ENCODE measurements around the gene SNAP25. TPM values are rescaled to one million over a fixed set of nuclear protein-coding genes. Genes with fewer than 3 reads are reported as not detected.

SNAP25 gene
- total RNA-seq, 1 donor from 2014 or later, result not detected

GRCh38 chr20:10288954-10289646, 70.5 kb downstream of the SNAP25 start:
- ATAC-seq (no peak), DNase-seq (ENCODE audit: missing footprints) (no peak)
- intact Hi-C loops (cut with DNase I), result no loop called here

- ATAC-seq (no peak), DNase-seq (ENCODE audit: missing footprints) (no peak)
- intact Hi-C loops (cut with DNase I), result no loop called here
Observed at GRCh38 chr20:10291568-10292248, 73.1 kb downstream of the SNAP25 start.

- DNase-seq (ENCODE audit: missing footprints), result no peak
- intact Hi-C loops (cut with DNase I), result no loop called here
- no peak for ATAC-seq
Observed at GRCh38 chr20:10297223-10297622, 78.6 kb downstream of the SNAP25 start.

- DNase-seq (ENCODE audit: missing footprints), result no peak
- ATAC-seq, result no peak
- intact Hi-C loops (cut with DNase I), result no loop called here
Observed at GRCh38 chr20:10297684-10298240, 79.1 kb downstream of the SNAP25 start.

- no peak for DNase-seq (ENCODE audit: missing footprints)
- intact Hi-C loops (cut with DNase I), result no loop called here
- ATAC-seq, result no peak
Observed at GRCh38 chr20:10300582-10301446, 82.2 kb downstream of the SNAP25 start.

- ATAC-seq (no peak), DNase-seq (ENCODE audit: missing footprints) (no peak)
- intact Hi-C loops (cut with DNase I), result no loop called here
Observed at GRCh38 chr20:10303852-10304251, 85.2 kb downstream of the SNAP25 start.

- DNase-seq (ENCODE audit: missing footprints) (no peak), ATAC-seq (no peak)
- intact Hi-C loops (cut with DNase I), result no loop called here
Observed at GRCh38 chr20:10304471-10305046, 85.9 kb downstream of the SNAP25 start.

- ATAC-seq, result no peak
- no peak for DNase-seq (ENCODE audit: missing footprints)
- intact Hi-C loops (cut with DNase I), result no loop called here
Observed at GRCh38 chr20:10306440-10307358, 88.1 kb downstream of the SNAP25 start.

GRCh38 chr20:10307359-10307735, 88.7 kb downstream of the SNAP25 start:
- no peak for ATAC-seq
- intact Hi-C loops (cut with DNase I), result no loop called here
- no peak for DNase-seq (ENCODE audit: missing footprints)

- ATAC-seq (no peak), DNase-seq (ENCODE audit: missing footprints) (no peak)
- intact Hi-C loops (cut with DNase I), result no loop called here
Observed at GRCh38 chr20:10308652-10309051, 90.0 kb downstream of the SNAP25 start.

GRCh38 chr20:10309326-10309725, 90.7 kb downstream of the SNAP25 start:
- intact Hi-C loops (cut with DNase I), result no loop called here
- ATAC-seq (no peak), DNase-seq (ENCODE audit: missing footprints) (no peak)

GRCh38 chr20:10312111-10312510, 93.5 kb downstream of the SNAP25 start:
- no peak for ATAC-seq
- DNase-seq (ENCODE audit: missing footprints), result no peak
- intact Hi-C loops (cut with DNase I), result no loop called here

GRCh38 chr20:10313215-10313614, 94.6 kb downstream of the SNAP25 start:
- intact Hi-C loops (cut with DNase I), result no loop called here
- DNase-seq (ENCODE audit: missing footprints) (no peak), ATAC-seq (peak; percentile 54)

- intact Hi-C loops (cut with DNase I), result no loop called here
- DNase-seq (ENCODE audit: missing footprints) (no peak), ATAC-seq (peak; percentile 62)
Observed at GRCh38 chr20:10313701-10314100, 95.1 kb downstream of the SNAP25 start.

GRCh38 chr20:10314198-10314597, 95.6 kb downstream of the SNAP25 start:
- ATAC-seq (peak; percentile 68), DNase-seq (ENCODE audit: missing footprints) (no peak)
- intact Hi-C loops (cut with DNase I), result no loop called here

- ATAC-seq, result no peak
Observed at GRCh38 chr20:10315138-10315537, 96.5 kb downstream of the SNAP25 start.

GRCh38 chr20:10316582-10316981, 98.0 kb downstream of the SNAP25 start:
- no peak for DNase-seq (ENCODE audit: missing footprints)
- intact Hi-C loops (cut with DNase I), result no loop called here
- no peak for ATAC-seq

More at GRCh38 chr20:10315138-10315537, 96.5 kb downstream of the SNAP25 start:
- intact Hi-C loops (cut with DNase I), result no loop called here
- DNase-seq (ENCODE audit: missing footprints), result no peak
